GM23338 (cell line): ENCODE results near the gene ST6GALNAC6.

Experiments used
- CTCF ChIP-seq, 2 experiments: fragments of 200-600 bp in 1 of 2; sonication (generic) in 1 of 2; conservative IDR thresholded peaks; 2 replicates each; pipeline versions ENCODE4 v1.5.1 to v1.6.1; 2016 to 2017; ENCODE audit warnings: antibody characterized with exemption in 2 of 2, low read depth in 2 of 2, mild to moderate bottlenecking in 2 of 2, moderate library complexity in 1 of 2
- EZH2phosphoT487 ChIP-seq: fragments of 200-600 bp; sonication (generic); IDR thresholded peaks from one replicate; pipeline ENCODE4 v1.8.1; 2018; ENCODE audit warnings: antibody characterized with exemption; ENCODE audit not compliant: unreplicated experiment
- POLR2AphosphoS5 ChIP-seq: IDR thresholded peaks from 2 replicates; pipeline ENCODE4 v1.6.1; 2016; ENCODE audit warnings: antibody characterized with exemption, low read depth

- no peak for TF ChIP-seq CTCF (conservative IDR thresholded peaks at IDR 0.05; ENCODE audit: low read depth in 2 of 2)
- no peak for TF ChIP-seq POLR2AphosphoS5
- TF ChIP-seq EZH2phosphoT487: no peak
These were observed 27.4 kb upstream of the ST6GALNAC6 start for GRCh38 chr9:127926906-127927200.
